Astrocyte of the hippocampus (primary cell): Measurements from ENCODE around the gene CCDC83.
"Not testable (repeated sequence)": the region's sequence is repeated elsewhere in the genome, so short reads cannot be mapped to it uniquely, and the experiment has no call there.

ENCODE experiments used
- DNase-seq: peaks from one replicate; pipeline ENCODE4 v3.0.0; 2011; ENCODE audit warnings: low read depth, low spot score

Gene CCDC83

GRCh38 chr11:85939099-85940015 is 84.2 kb downstream of the CCDC83 start:
- no peak for DNase-seq

- DNase-seq = peak; percentile 72
These were observed 86.3 kb downstream of the CCDC83 start for GRCh38 chr11:85941380-85941973.

- no peak for DNase-seq
These were observed 90.1 kb downstream of the CCDC83 start for GRCh38 chr11:85945296-85945695.

- no peak for DNase-seq
These were observed 90.6 kb downstream of the CCDC83 start for GRCh38 chr11:85945788-85946187.

- peak; percentile 30 for DNase-seq
These were observed 91.0 kb downstream of the CCDC83 start for GRCh38 chr11:85946221-85946620.

GRCh38 chr11:85947431-85948272 is 92.5 kb downstream of the CCDC83 start:
- DNase-seq = peak; percentile 64

- peak; percentile 27 for DNase-seq
These were observed 93.7 kb downstream of the CCDC83 start for GRCh38 chr11:85948884-85949283.

- no peak for DNase-seq
These were observed 94.6 kb downstream of the CCDC83 start for GRCh38 chr11:85949798-85950197.

GRCh38 chr11:85950317-85951048 is 95.3 kb downstream of the CCDC83 start:
- no peak for DNase-seq

GRCh38 chr11:85951049-85951405 is 95.8 kb downstream of the CCDC83 start:
- DNase-seq = no peak

GRCh38 chr11:85951428-85952107 is 96.4 kb downstream of the CCDC83 start:
- no peak for DNase-seq

GRCh38 chr11:85952108-85952485 is 96.9 kb downstream of the CCDC83 start:
- DNase-seq = not testable (repeated sequence)

GRCh38 chr11:85953491-85954143 is 98.4 kb downstream of the CCDC83 start:
- DNase-seq = no peak

GRCh38 chr11:85955531-85955930 is 100.3 kb downstream of the CCDC83 start:
- peak; percentile 83 for DNase-seq

- no peak for DNase-seq
These were observed 105.5 kb downstream of the CCDC83 start for GRCh38 chr11:85960678-85961077.

GRCh38 chr11:85961130-85961529 is 105.9 kb downstream of the CCDC83 start:
- no peak for DNase-seq

- peak; percentile 30 for DNase-seq
These were observed 106.8 kb downstream of the CCDC83 start for GRCh38 chr11:85961930-85962363.

GRCh38 chr11:85965202-85965601 is 110.0 kb downstream of the CCDC83 start:
- peak; percentile 20 for DNase-seq

GRCh38 chr11:85967457-85967856 is 112.3 kb downstream of the CCDC83 start:
- DNase-seq = no peak
